Testis (tissue), 3 donors: ENCODE data around the gene NLGN4Y. TPM values are rescaled to one million over a fixed set of nuclear protein-coding genes. Genes with fewer than 3 reads are reported as not detected.
"Not testable (repeated sequence)": the region's sequence is repeated elsewhere in the genome, so short reads cannot be mapped to it uniquely, and the experiment has no call there.

Source experiments
- DNase-seq: peaks from one replicate; pipeline ENCODE4 v3.0.0-alpha.2; 2019
- H3K27ac ChIP-seq, 2 donors: fragments of 200-600 bp; sonication (generic); one replicate each; pipeline ENCODE4 v1.5.1; 2019
- H3K27me3 ChIP-seq: fragments of 200-600 bp; sonication (generic); one replicate; pipeline ENCODE4 v1.5.1; 2019
- H3K36me3 ChIP-seq: fragments of 200-600 bp; sonication (generic); one replicate; pipeline ENCODE4 v1.5.1; 2017; ENCODE audit warnings: low read depth; ENCODE audit errors: missing control alignments
- H3K4me1 ChIP-seq: fragments of 200-600 bp; sonication (generic); one replicate; pipeline ENCODE4 v1.5.1; 2019
- H3K4me3 ChIP-seq, 2 donors: fragments of 200-600 bp; sonication (generic); one replicate each; pipeline ENCODE4 v1.5.1; 2017 to 2019
- H3K9me3 ChIP-seq: fragments of 200-600 bp; sonication (generic); one replicate; pipeline ENCODE4 v1.5.1; 2017
- CTCF ChIP-seq, 3 experiments: fragments of 450-650 bp in 2 of 3; fragments of 200-600 bp in 1 of 3; sonication (generic) in 1 of 3; IDR thresholded peaks; one replicate each; pipeline ENCODE4 v1.5.1; 2016 to 2019; ENCODE audit warnings: antibody characterized with exemption in 3 of 3, mild to moderate bottlenecking in 2 of 3, moderate library complexity in 1 of 3
- POLR2A ChIP-seq: fragments of 450-650 bp; IDR thresholded peaks from one replicate; pipeline ENCODE4 v1.6.1; 2017; ENCODE audit warnings: antibody characterized with exemption, mild to moderate bottlenecking, moderate library complexity
- WGBS, 2 donors: methylation state at CpG; one replicate each; pipeline ENCODE4 v1.1.5; 2018; 5-methylcytosine and 5-hydroxymethylcytosine counted together
- intact Hi-C: fragments of 100-400 bp; cut with DNase I; formaldehyde crosslinking; loops from one replicate; pipeline ENCODE4 v1.15.1; 2023; ENCODE audit warnings: low total_unique reads
- polyA plus RNA-seq: library from polyadenylated mRNA; stranded (reverse); fragments of 350-450 nt; fragmentation: Illumina TruSeq; extraction: RNeasy Lipid Tissue Mini Kit (QIAGEN cat#74804); gene quantifications from one replicate; pipeline ENCODE4 v1.2.3, GENCODE V29; 2014; ENCODE audit warnings: low read depth, low replicate concordance; ENCODE audit not compliant: insufficient read depth
- total RNA-seq, 2 donors: library from RNA; depleted of rRNA; stranded (reverse); fragments of >200 nt; gene quantifications; one replicate each; pipeline ENCODE4 v1.2.3, GENCODE V29; 2016

The NLGN4Y gene
- total and polyA plus RNA-seq, 3 donors from 2014 or later, result 1.1 to 8.5 (median 1.7) TPM

GRCh38 chrY:14850734-14851133, 326.4 kb downstream of the NLGN4Y start:
- intact Hi-C loops, result no loop called here
- TF ChIP-seq POLR2A (no peak), CTCF (IDR thresholded peaks at IDR 0.05) (no peak)
- WGBS, 2 donors, result 82 to 100% methylated on average over 1 of the region's 1 CpG
- H3K36me3 ChIP-seq, result no peaks in the 10 kb centered on the region
- no peaks in the 10 kb centered on the region for H3K27me3 ChIP-seq
- no peaks in the 10 kb centered on the region for H3K9me3 ChIP-seq
- no peak overlapping the region for H3K4me3 ChIP-seq
- no peaks in the 10 kb centered on the region for H3K4me1 ChIP-seq
- no peak overlapping the region for H3K27ac ChIP-seq
- no peak for DNase-seq

- H3K27me3 ChIP-seq, result no peaks in the 10 kb centered on the region
- TF ChIP-seq POLR2A, result no peak
- no peak for TF ChIP-seq CTCF (IDR thresholded peaks at IDR 0.05)
- H3K36me3 ChIP-seq, result no peaks in the 10 kb centered on the region
- no peak overlapping the region for H3K4me3 ChIP-seq
- no peaks in the 10 kb centered on the region for H3K4me1 ChIP-seq
- H3K27ac ChIP-seq, result no peak overlapping the region
- no peaks in the 10 kb centered on the region for H3K9me3 ChIP-seq
- intact Hi-C loops, result no loop called here
- DNase-seq, result no peak
Measured at GRCh38 chrY:14860448-14860847, 336.1 kb downstream of the NLGN4Y start.

- DNase-seq, H3K27me3 ChIP-seq, H3K9me3 ChIP-seq, H3K27ac ChIP-seq, intact Hi-C loops, H3K4me3 ChIP-seq, H3K4me1 ChIP-seq, H3K36me3 ChIP-seq: not testable (repeated sequence)
- 72 to 79% methylated on average over 7 to 8 of the region's 8 CpGs for WGBS, 2 donors
Measured at GRCh38 chrY:14861033-14861432, 336.7 kb downstream of the NLGN4Y start.

GRCh38 chrY:14871971-14872370, 347.6 kb downstream of the NLGN4Y start:
- Histone ChIP-seq H3K36me3 (no peaks in the 10 kb centered on the region), H3K27ac (no peak overlapping the region), H3K4me3 (no peak overlapping the region), H3K27me3 (no peaks in the 10 kb centered on the region), H3K9me3 (no peaks in the 10 kb centered on the region), H3K4me1 (no peaks in the 10 kb centered on the region)
- intact Hi-C loops, result no loop called here
- TF ChIP-seq CTCF (IDR thresholded peaks at IDR 0.05) (no peak), POLR2A (no peak)
- 22 to 27% methylated on average over 2 of the region's 2 CpGs for WGBS, 2 donors
- no peak for DNase-seq
